ENCODE data around the gene TMEM147. TPM values are rescaled to one million over a fixed set of nuclear protein-coding genes. Genes with fewer than 3 reads are reported as not detected.

Gene TMEM147
- total RNA-seq, 4 donors from 2014 or later, result 86.2 to 145 (median 119) TPM

GRCh38 chr19:35571406-35571965 is 26.1 kb downstream of the TMEM147 start:
- intact Hi-C loops (cut with DNase I; ENCODE audit: low total_unique reads), result no loop called here
- TF ChIP-seq POLR2A (IDR thresholded peaks at IDR 0.05), result no peak
- TF ChIP-seq, protein P1, sequence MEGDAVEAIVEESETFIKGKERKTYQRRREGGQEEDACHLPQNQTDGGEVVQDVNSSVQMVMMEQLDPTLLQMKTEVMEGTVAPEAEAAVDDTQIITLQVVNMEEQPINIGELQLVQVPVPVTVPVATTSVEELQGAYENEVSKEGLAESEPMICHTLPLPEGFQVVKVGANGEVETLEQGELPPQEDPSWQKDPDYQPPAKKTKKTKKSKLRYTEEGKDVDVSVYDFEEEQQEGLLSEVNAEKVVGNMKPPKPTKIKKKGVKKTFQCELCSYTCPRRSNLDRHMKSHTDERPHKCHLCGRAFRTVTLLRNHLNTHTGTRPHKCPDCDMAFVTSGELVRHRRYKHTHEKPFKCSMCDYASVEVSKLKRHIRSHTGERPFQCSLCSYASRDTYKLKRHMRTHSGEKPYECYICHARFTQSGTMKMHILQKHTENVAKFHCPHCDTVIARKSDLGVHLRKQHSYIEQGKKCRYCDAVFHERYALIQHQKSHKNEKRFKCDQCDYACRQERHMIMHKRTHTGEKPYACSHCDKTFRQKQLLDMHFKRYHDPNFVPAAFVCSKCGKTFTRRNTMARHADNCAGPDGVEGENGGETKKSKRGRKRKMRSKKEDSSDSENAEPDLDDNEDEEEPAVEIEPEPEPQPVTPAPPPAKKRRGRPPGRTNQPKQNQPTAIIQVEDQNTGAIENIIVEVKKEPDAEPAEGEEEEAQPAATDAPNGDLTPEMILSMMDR (IDR thresholded peaks at IDR 0.05 in 4 of 5, conservative IDR thresholded peaks at IDR 0.05 in 1 of 5), result no peak
- in situ Hi-C loops (cut with MboI; ENCODE audit: low sequenced_read_pairs in 4 of 4), result no loop called here

GRCh38 chr19:35577918-35578317 is 32.5 kb downstream of the TMEM147 start:
- DNase-seq, result no peak
- no peak for TF ChIP-seq POLR2A (IDR thresholded peaks at IDR 0.05)
- TF ChIP-seq, protein P1 (IDR thresholded peaks at IDR 0.05 in 4 of 5, conservative IDR thresholded peaks at IDR 0.05 in 1 of 5), result no peak
- in situ Hi-C loops (cut with MboI; ENCODE audit: low sequenced_read_pairs in 4 of 4), result no loop called here
- Histone ChIP-seq H3K9me3 (peaks cover 0 to 9% (median 0%) of the 10 kb centered on the region in 3 donors), H3K27ac (no peak overlapping the region), H3K36me3 (no peaks in the 10 kb centered on the region), H3K4me1 (no peaks in the 10 kb centered on the region), H3K4me3 (no peak overlapping the region), H3K27me3 (peaks cover 0 to 7% (median 3%) of the 10 kb centered on the region in 3 donors)
- ATAC-seq, result no peak
- intact Hi-C loops (cut with DNase I; ENCODE audit: low total_unique reads), result no loop called here

More at GRCh38 chr19:35571406-35571965, 26.1 kb downstream of the TMEM147 start:
- Histone ChIP-seq H3K4me1 (no peaks in the 10 kb centered on the region), H3K9me3 (peaks cover 0 to 6% (median 0%) of the 10 kb centered on the region in 3 donors), H3K36me3 (no peaks in the 10 kb centered on the region), H3K27me3 (peaks cover 0 to 3% (median 3%) of the 10 kb centered on the region in 3 donors), H3K27ac (no peak overlapping the region), H3K4me3 (no peak overlapping the region)
- DNase-seq (no peak), ATAC-seq (no peak)

DNA sequence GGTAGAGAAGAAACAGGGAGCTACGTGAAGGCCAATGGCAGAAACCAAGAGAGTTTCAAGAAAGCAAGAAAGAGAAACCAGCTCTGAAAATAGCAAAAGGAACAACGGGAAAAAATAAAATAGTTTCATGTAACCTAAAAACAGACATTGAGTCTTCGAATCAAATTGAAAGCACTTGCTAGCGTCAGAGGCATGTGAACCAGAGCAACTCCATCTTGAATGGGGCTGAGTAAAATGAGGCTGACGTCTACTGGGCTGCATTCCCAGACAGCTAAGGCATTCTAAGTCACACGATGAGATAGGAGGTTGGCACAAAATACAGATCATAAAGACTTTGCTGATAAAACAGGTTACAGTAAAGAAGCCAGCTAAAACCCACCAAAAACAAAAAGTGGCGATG is 33.3 kb downstream of the TMEM147 start:
- Histone ChIP-seq H3K4me1 (no peaks in the 10 kb centered on the region), H3K27me3 (peaks cover 0 to 7% (median 3%) of the 10 kb centered on the region in 3 donors), H3K27ac (no peak overlapping the region), H3K9me3 (peaks cover 0 to 9% (median 0%) of the 10 kb centered on the region in 3 donors), H3K36me3 (no peaks in the 10 kb centered on the region), H3K4me3 (no peak overlapping the region)
- TF ChIP-seq, protein P1 (IDR thresholded peaks at IDR 0.05 in 4 of 5, conservative IDR thresholded peaks at IDR 0.05 in 1 of 5), result no peak
- TF ChIP-seq POLR2A (IDR thresholded peaks at IDR 0.05), result no peak
- ATAC-seq, result no peak
- DNase-seq, result no peak
- intact Hi-C loops (cut with DNase I; ENCODE audit: low total_unique reads) (no loop called here), in situ Hi-C loops (cut with MboI; ENCODE audit: low sequenced_read_pairs in 4 of 4) (no loop called here)

DNA sequence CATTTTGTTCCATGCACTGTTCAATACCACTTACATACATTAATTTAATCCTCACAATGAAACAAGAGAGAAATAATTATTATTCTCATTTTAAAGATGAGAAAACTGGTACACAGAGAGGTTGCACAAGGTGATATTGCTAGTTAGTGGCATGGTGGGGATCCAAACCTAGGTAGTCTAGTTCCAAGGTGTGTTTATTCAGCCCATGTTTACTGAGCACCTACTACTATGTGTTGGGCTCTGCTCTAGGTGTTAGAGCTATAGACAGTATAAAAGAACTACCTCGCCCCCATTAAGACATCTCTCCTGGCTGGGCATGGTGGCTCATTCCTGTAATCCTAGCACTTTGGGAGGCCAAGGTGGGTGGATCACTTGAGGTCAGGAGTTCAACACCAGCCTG is 37.3 kb downstream of the TMEM147 start:
- DNase-seq (no peak), ATAC-seq (no peak)
- Histone ChIP-seq H3K4me1 (no peaks in the 10 kb centered on the region), H3K27ac (no peak overlapping the region), H3K27me3 (peaks cover 3 to 11% (median 6%) of the 10 kb centered on the region in 3 donors), H3K36me3 (no peaks in the 10 kb centered on the region), H3K4me3 (no peak overlapping the region), H3K9me3 (no peaks in the 10 kb centered on the region)
- TF ChIP-seq, protein P1 (IDR thresholded peaks at IDR 0.05 in 4 of 5, conservative IDR thresholded peaks at IDR 0.05 in 1 of 5), result no peak
- no peak for TF ChIP-seq POLR2A (IDR thresholded peaks at IDR 0.05)
- intact Hi-C loops (cut with DNase I; ENCODE audit: low total_unique reads), result no loop called here
- in situ Hi-C loops (cut with MboI; ENCODE audit: low sequenced_read_pairs in 4 of 4), result no loop called here

DNA sequence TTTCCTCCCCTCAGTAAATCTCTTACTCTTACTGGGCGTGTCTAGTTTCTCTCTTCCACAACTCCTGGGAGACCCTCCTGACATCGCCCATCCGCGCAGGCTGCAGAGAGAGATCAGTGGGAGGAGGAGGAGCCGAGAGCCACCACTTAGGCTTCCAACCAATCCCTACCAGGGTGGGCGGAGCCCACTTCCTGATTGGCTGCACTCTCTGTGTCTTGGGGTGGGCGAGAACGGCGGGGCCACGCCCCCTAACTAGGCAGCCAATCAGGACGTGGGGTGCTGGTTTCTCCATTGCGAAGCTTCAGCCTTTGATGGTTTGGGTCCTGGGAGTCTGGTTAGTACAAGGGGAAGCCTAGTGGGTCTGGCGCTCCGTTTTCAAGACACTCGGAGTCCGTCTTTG is 40.4 kb downstream of the TMEM147 start, which contains the start of gene PMIS2:
PMIS2 (plus strand) TSS at position 326 of the 400 bp plus-strand sequence. CDS start 87 bp downstream, outside the sequence.
- H3K4me3 ChIP-seq, result no peak within 1 kb of the TSS
- DNase-seq (no peak), ATAC-seq (no peak)
- H3K27me3 ChIP-seq, result peaks cover 3 to 11% (median 4%) of the 10 kb centered on the region in 3 donors
- H3K27ac ChIP-seq, result no peak within 1 kb of the TSS
- in situ Hi-C loops (cut with MboI; ENCODE audit: low sequenced_read_pairs in 4 of 4) (no loop called here), intact Hi-C loops (cut with DNase I; ENCODE audit: low total_unique reads) (no loop called here)
- H3K9me3 ChIP-seq, result no peaks in the 10 kb centered on the region
- no peaks in the 10 kb centered on the region for H3K36me3 ChIP-seq
- TF ChIP-seq, protein P1 (IDR thresholded peaks at IDR 0.05 in 4 of 5, conservative IDR thresholded peaks at IDR 0.05 in 1 of 5), result no peak
- H3K4me1 ChIP-seq, result no peaks in the 10 kb centered on the region

Measured in gastrocnemius medialis (tissue), 4 donors.